GM12864 (cell line): ENCODE results near the gene ABCG1.

ENCODE experiments used
- DNase-seq: peaks from one replicate; pipeline ENCODE4 v3.0.0-alpha.2; 2011; ENCODE audit warnings: low read depth
- H3K4me3 ChIP-seq: 2 replicates; pipeline ENCODE4 v1.5.1; 2011; ENCODE audit warnings: mild to moderate bottlenecking, low read depth, low read length, control low read depth
- TF ChIP-seq, protein P1 (sequence below): IDR thresholded peaks from 2 replicates; pipeline ENCODE4 v1.5.1; 2011; ENCODE audit warnings: low read depth, mild to moderate bottlenecking, moderate library complexity, low read length, control low read depth, inconsistent platforms; ENCODE audit errors: missing control alignments

Gene ABCG1

DNA sequence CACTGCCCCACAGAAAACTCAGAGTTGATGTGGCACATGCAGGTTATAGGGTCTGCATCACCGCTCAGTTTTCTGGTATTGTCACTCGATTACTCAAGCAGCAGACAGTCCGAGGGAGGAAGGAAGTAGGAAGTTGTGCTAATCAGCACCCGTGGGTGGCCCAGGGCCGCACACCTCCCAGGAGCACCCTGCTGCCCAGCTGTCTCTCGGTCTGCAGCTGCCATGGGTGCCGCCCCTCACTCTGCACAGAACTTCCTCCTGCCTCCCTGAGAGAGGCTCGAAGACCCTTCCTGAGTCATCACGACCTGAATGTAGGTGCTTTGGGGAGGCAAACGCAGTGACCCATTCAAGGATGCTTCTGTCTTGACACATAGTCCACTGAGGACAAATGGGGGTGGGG lies 100.4 kb downstream of the ABCG1 start:
- TF ChIP-seq, protein P1, sequence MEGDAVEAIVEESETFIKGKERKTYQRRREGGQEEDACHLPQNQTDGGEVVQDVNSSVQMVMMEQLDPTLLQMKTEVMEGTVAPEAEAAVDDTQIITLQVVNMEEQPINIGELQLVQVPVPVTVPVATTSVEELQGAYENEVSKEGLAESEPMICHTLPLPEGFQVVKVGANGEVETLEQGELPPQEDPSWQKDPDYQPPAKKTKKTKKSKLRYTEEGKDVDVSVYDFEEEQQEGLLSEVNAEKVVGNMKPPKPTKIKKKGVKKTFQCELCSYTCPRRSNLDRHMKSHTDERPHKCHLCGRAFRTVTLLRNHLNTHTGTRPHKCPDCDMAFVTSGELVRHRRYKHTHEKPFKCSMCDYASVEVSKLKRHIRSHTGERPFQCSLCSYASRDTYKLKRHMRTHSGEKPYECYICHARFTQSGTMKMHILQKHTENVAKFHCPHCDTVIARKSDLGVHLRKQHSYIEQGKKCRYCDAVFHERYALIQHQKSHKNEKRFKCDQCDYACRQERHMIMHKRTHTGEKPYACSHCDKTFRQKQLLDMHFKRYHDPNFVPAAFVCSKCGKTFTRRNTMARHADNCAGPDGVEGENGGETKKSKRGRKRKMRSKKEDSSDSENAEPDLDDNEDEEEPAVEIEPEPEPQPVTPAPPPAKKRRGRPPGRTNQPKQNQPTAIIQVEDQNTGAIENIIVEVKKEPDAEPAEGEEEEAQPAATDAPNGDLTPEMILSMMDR: no peak
- no peak overlapping the region for H3K4me3 ChIP-seq
- DNase-seq: no peak

DNA sequence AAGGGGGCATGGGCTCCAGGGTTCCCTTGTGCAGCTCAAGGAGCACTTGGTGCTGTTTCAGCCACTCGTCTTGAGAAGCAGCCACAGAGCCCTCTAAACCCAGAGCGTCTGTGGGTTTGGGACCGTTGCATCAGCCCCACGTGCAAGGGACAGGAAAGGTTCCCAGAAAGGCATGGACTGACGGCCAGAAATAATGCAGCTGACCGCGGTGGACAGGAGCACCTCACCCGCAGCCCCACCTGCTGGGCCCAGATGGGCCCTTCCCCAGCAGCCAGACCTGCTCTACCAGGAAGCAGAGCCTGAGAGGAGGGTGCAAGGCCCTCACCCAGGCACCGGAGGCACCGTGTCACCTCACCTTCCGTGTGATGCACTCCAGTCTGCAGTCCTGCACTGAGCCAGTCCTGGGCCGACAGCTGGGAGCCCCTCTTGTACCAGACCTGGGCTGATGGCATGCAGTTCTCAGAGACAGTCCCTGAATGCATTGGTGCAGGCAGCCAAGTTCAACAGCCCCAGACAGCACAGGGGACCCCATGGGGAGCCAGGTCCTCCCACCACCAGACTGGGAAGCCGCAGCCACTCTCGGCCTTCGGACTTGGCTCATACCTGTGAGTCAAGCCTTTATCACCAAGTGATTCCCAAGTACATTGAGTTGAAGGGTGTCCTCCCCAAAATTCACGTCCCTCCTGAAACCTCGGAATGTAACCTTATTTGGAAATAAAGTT lies 101.1 kb downstream of the ABCG1 start:
- no peak for DNase-seq
- TF ChIP-seq, protein P1: no peak
- H3K4me3 ChIP-seq: no peak overlapping the region

DNA sequence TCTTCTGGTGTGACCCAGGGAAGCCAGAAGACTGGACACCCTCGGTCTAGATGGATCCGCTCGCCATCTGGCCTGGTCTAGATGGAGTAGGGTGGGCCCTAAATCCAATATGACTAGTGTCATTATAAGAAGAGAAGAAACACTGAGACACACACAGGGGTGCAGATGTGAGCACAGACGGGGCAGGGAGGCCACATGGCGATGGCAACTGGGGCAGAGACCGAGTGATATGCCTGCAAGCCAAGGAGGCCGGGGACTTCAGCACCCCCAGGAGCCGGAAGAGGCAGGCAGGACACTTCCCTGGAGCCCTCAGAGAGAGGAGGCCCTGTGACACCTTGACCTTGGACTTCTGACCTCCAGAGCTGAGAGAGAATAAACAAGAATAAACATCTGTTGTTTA lies 101.9 kb downstream of the ABCG1 start:
- TF ChIP-seq, protein P1: no peak
- H3K4me3 ChIP-seq: no peak overlapping the region
- DNase-seq: no peak

DNA sequence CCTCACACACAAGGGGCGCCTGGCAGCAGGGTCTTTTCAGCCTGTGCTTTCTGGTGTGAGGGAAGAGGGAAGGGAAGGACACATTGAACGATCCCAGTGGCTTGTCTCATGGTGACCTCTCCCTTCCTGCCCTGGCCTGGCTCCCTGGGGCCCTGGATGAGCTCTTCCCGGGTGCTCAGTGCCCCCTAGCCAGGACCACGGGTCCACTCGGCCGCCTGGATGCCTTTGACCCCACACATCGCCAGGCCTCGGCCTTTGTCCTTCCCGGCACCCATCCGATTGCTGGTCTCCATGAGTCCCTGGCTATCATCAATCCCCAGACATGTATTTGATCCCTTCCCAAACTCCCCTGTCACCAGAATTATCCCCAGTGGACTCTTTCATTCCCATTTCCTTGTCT lies 102.3 kb downstream of the ABCG1 start:
- TF ChIP-seq, protein P1: no peak
- H3K4me3 ChIP-seq: no peak overlapping the region
- DNase-seq: no peak

DNA sequence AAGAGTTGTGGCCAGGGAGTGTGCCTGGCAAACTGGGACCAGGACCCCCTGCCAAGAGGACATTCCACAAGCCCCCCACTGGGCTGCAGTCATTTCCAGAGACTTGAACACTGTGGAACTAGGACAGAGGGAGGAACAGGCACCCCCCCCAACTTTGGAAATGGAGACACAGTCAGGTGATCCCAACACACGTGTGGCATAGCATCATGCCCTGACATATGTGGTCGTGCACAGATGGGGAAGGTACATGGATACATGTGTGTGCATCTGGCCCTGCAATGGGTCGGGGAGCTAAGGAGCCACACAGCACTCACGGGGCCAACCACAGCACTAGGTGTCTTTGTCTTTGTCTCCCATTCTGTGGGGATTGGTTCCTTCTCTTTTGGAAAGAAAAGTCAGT lies 102.9 kb downstream of the ABCG1 start:
- TF ChIP-seq, protein P1: no peak
- no peak for DNase-seq
- no peak overlapping the region for H3K4me3 ChIP-seq

DNA sequence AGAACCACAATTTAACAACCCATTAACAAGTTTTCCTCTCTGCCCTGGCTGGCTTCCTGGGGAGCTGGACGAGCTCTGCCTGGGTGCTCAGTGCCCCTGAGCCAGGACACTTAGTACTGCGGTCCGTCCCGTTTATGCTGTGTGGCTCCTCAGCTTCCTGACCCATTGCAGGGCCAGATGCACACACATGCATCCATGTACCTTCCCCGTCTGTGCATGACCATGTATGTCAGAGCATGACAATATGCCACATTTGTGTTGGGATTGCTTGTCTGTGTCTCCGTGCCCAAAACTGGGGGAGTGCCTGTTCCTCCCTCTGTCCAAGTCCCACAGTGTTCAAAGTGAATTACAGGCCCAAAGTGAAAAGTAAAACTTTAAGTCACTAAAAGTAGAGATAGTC lies 106.0 kb downstream of the ABCG1 start:
- TF ChIP-seq, protein P1: no peak
- no peak overlapping the region for H3K4me3 ChIP-seq
- no peak for DNase-seq
